ENCODE data around the gene FLT3LG. TPM values are rescaled to one million over a fixed set of nuclear protein-coding genes. Genes with fewer than 3 reads are reported as not detected.

Gene FLT3LG
- total and polyA plus RNA-seq, 2 donors from 2014 or later = 7.4 to 12.5 TPM

- H3K27ac ChIP-seq (ENCODE audit: low read depth in 2 of 2, low read length in 2 of 2) = peak overlapping the region; percentile 92 to 97
- TF ChIP-seq CTCF (IDR thresholded peaks at IDR 0.05; ENCODE audit: borderline replicate concordance, extremely low read depth, insufficient read depth) = no peak
- FAIRE-seq = no peak
- no peaks in the 10 kb centered on the region for H3K27me3 ChIP-seq (ENCODE audit: control insufficient read depth, insufficient read depth, low read length)
- no peak for DNase-seq
- peaks cover 0 to 7% (median 3%) of the 10 kb centered on the region in 3 donors for H3K4me1 ChIP-seq (ENCODE audit: control insufficient read depth in 2 of 3, insufficient read depth in 2 of 3, low read depth in 1 of 3, low read length in 3 of 3)
- intact Hi-C loops (cut with DNase I) = no loop called here
- H3K9ac ChIP-seq (ENCODE audit: low read length in 3 of 3) = peak overlapping the region; percentile 74 to 98 (median 98)
- H3K4me3 ChIP-seq (ENCODE audit: low read length in 3 of 3) = peak overlapping the region; percentile 89 to 98 (median 97)
- H3K36me3 ChIP-seq (ENCODE audit: control insufficient read depth in 2 of 3, insufficient read depth in 3 of 3, low read length in 3 of 3) = peaks cover 0 to 2% (median 0%) of the 10 kb centered on the region in 3 donors
- H3K9me3 ChIP-seq (ENCODE audit: control insufficient read depth in 2 of 3, insufficient read depth in 1 of 3, low read length in 3 of 3) = no peaks in the 10 kb centered on the region
These were observed 20.2 kb upstream of the FLT3LG start for GRCh38 chr19:49453757-49454240.

- no peak for FAIRE-seq
- H3K9ac ChIP-seq (ENCODE audit: low read length in 3 of 3) = no peak overlapping the region
- no peak overlapping the region for H3K27ac ChIP-seq (ENCODE audit: low read depth in 2 of 2, low read length in 2 of 2)
- H3K27me3 ChIP-seq (ENCODE audit: control insufficient read depth, insufficient read depth, low read length) = no peaks in the 10 kb centered on the region
- DNase-seq = peak in 2 of 5 donors; percentile 80 to 92
- no peaks in the 10 kb centered on the region for H3K36me3 ChIP-seq (ENCODE audit: control insufficient read depth in 2 of 3, insufficient read depth in 3 of 3, low read length in 3 of 3)
- intact Hi-C loops (cut with DNase I) = no loop called here
- peaks cover 0 to 3% (median 3%) of the 10 kb centered on the region in 3 donors for H3K4me1 ChIP-seq (ENCODE audit: control insufficient read depth in 2 of 3, insufficient read depth in 2 of 3, low read depth in 1 of 3, low read length in 3 of 3)
- TF ChIP-seq CTCF (IDR thresholded peaks at IDR 0.05; ENCODE audit: borderline replicate concordance, extremely low read depth, insufficient read depth) = no peak
- no peak overlapping the region for H3K4me3 ChIP-seq (ENCODE audit: low read length in 3 of 3)
- no peaks in the 10 kb centered on the region for H3K9me3 ChIP-seq (ENCODE audit: control insufficient read depth in 2 of 3, insufficient read depth in 1 of 3, low read length in 3 of 3)
These were observed 18.2 kb upstream of the FLT3LG start for GRCh38 chr19:49455773-49456172.

GRCh38 chr19:49456326-49456725 is 17.7 kb upstream of the FLT3LG start:
- intact Hi-C loops (cut with DNase I) = no loop called here
- Histone ChIP-seq H3K36me3 (ENCODE audit: control insufficient read depth in 2 of 3, insufficient read depth in 3 of 3, low read length in 3 of 3) (no peaks in the 10 kb centered on the region), H3K9ac (ENCODE audit: low read length in 3 of 3) (no peak overlapping the region), H3K4me3 (ENCODE audit: low read length in 3 of 3) (no peak overlapping the region), H3K4me1 (ENCODE audit: control insufficient read depth in 2 of 3, insufficient read depth in 2 of 3, low read depth in 1 of 3, low read length in 3 of 3) (peaks cover 0 to 3% (median 3%) of the 10 kb centered on the region in 3 donors), H3K27me3 (ENCODE audit: control insufficient read depth, insufficient read depth, low read length) (no peaks in the 10 kb centered on the region), H3K9me3 (ENCODE audit: control insufficient read depth in 2 of 3, insufficient read depth in 1 of 3, low read length in 3 of 3) (no peaks in the 10 kb centered on the region), H3K27ac (ENCODE audit: low read depth in 2 of 2, low read length in 2 of 2) (peak overlapping the region in 1 of 2 donors; percentile 53)
- DNase-seq (no peak), FAIRE-seq (no peak)
- TF ChIP-seq CTCF (IDR thresholded peaks at IDR 0.05; ENCODE audit: borderline replicate concordance, extremely low read depth, insufficient read depth) = no peak

- no peaks in the 10 kb centered on the region for H3K36me3 ChIP-seq (ENCODE audit: control insufficient read depth in 2 of 3, insufficient read depth in 3 of 3, low read length in 3 of 3)
- no peaks in the 10 kb centered on the region for H3K9me3 ChIP-seq (ENCODE audit: control insufficient read depth in 2 of 3, insufficient read depth in 1 of 3, low read length in 3 of 3)
- intact Hi-C loops (cut with DNase I) = no loop called here
- DNase-seq (no peak), FAIRE-seq (no peak)
- H3K4me1 ChIP-seq (ENCODE audit: control insufficient read depth in 2 of 3, insufficient read depth in 2 of 3, low read depth in 1 of 3, low read length in 3 of 3) = peaks cover 0 to 2% (median 0%) of the 10 kb centered on the region in 3 donors
- H3K9ac ChIP-seq (ENCODE audit: low read length in 3 of 3) = peak overlapping the region in 1 of 3 donors; percentile 16
- H3K27me3 ChIP-seq (ENCODE audit: control insufficient read depth, insufficient read depth, low read length) = no peaks in the 10 kb centered on the region
- no peak for TF ChIP-seq CTCF (IDR thresholded peaks at IDR 0.05; ENCODE audit: borderline replicate concordance, extremely low read depth, insufficient read depth)
- no peak overlapping the region for H3K4me3 ChIP-seq (ENCODE audit: low read length in 3 of 3)
- peak overlapping the region; percentile 51 to 81 for H3K27ac ChIP-seq (ENCODE audit: low read depth in 2 of 2, low read length in 2 of 2)
These were observed 15.5 kb upstream of the FLT3LG start for GRCh38 chr19:49458567-49458903.

All from kidney (tissue), 14 donors.